Measurements from ENCODE around the gene USH1G.
A peak's percentile ranks its signal among the peaks of the same experiment; 100 is the strongest.
"Not testable (repeated sequence)": the region's sequence is repeated elsewhere in the genome, so short reads cannot be mapped to it uniquely, and the experiment has no call there.

The USH1G gene

DNA sequence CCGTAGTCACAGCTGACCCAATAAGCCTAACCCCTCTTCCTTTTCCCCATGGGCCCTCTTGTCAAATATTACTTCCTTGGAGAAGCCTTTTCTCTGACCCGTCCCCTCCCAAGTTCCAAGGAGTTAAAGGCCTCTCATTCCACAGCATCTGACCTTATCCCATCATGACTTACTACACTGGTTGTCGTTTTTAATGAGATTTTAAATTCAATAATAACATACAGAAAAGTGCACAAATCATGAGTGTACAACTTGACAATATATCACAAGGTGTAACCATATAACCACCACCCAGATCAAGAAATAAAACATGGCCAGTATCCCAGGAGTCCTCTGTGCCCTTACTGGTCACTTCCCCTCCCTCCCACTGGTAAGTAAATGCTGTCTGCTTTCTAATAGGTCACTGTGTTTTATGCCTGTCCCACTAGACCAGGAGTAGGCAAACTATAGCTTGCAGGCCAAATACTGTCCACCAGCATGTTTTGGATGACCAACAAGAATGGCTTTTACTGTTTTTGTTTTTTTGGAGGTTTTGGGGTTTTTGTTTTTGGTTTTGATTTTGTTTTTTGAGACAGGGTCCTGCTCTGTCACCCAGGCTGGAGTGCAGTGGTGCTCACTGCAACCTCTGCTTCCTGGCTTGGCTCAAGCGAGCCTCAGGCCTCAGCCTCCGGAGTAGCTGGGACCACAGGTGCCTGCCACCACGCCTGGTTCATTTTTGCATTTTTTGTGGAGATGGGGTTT is 49.0 kb downstream of the USH1G start:
- DNase-seq (ENCODE audit: low read depth), result peak; percentile 15

DNA sequence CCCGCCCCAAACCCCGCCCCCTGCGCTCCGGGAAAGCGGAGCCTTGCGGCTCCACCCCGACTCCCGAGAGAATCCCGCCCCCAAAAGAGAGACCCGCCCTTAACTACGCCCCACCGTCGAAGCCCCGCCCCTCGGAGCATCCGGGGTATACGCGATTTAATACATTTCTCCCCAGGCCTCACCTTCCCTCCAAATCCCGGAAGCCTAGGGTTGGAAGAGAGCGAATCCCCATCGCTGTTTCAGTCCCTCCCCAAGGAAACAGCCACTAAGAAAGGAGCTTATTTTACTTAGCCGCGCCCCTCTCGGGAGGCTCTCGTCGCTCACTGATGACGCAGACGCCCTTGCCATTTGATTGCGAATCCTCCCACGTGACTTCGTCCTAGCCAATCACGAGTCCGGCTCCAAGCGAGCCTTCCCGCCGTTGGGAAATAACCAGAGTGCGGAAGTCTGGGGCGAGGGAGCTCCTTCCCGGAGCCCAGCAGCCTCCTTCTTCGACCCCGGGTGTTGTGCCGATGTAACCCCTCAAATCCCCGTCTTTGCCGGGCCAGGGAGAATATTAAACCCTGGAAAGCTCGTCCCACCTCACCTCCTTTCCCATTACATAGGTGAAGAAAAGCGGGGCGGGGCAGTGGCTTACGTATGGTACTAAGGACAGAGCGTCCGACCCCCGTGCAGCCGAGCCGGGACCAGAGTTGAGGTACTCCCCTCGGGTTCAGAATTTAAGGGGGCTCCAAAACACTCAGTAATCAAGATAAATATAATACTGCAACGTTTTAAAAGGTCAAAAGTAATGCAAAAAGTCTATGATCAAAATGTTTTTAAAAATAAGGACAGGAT is 49.8 kb downstream of the USH1G start:
- DNase-seq (ENCODE audit: low read depth), result peak; percentile 100

DNA sequence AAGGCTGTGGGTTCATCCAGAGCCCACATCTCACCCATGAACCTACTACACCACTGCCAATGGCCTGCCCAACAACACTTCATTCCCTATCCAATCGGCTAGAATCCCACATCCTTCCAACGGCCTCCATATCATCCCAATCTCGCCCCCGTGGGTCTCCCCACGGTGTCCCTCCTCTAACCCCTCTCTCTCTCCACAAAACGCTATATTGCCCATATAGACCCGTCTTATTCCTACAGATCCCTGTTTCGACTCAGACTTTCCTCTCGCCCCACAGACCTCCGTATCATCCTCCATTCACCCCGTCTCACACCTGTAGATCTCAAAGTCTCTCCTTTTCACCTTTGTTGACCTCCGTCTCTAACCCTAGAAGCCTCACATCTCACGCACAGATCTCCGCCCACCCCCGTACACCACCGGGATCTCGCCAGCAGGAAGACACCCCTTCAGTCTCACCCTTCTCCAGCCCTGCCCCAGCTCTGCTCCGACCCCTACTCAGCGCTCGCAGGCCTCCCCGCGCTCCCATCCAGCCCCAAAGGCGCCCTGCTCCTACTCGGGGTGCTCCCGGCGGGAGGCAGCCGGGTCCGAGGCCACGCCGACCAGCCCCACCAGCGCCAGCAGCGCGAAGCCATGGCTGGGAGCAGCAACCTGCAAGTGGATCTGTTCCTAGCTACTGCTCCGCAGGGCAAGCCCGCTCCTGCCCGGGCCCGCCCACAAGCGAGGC is 50.6 kb downstream of the USH1G start, which contains the start of gene FDXR:
TSS of gene FDXR (minus strand) at position 682 of the 724 bp plus-strand sequence. CDS start at position 632, 50 bp downstream.
- no peak for DNase-seq (ENCODE audit: low read depth)

DNA sequence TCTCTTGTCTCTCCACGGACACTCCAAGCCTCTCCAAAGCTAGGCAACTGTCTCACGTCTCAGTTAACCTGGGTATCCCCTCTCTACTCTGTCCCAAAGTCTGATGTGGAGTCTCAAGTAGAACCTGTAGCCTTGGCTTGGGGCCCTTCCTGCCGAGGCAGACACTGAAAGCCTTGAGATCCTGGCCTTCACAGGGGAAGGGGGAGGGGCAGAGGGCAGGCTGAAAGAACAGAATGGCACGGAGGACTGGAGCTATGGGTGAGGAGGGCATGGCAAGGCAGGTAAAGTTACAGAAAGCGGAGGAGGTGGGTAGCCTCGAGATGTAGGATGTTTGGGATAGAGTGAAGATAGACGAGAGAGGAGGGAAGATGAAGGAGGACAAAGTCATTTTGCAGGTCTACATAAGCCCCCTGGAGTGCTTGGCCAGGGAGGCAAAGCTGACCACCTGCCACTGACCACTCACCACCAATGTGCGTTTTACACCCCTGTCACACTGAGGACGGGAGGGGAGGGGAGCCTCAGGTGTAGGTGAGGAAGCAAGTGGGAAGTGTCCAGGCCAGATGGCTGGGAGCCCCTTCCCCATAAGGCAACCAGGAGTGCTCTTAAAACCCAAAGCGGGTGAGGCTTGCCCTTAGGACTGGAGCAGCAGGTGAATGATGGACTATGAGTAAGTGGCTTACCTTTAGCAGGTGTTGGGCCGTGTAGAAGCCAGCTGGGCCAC is 51.5 kb downstream of the USH1G start:
- DNase-seq (ENCODE audit: low read depth), result no peak

DNA sequence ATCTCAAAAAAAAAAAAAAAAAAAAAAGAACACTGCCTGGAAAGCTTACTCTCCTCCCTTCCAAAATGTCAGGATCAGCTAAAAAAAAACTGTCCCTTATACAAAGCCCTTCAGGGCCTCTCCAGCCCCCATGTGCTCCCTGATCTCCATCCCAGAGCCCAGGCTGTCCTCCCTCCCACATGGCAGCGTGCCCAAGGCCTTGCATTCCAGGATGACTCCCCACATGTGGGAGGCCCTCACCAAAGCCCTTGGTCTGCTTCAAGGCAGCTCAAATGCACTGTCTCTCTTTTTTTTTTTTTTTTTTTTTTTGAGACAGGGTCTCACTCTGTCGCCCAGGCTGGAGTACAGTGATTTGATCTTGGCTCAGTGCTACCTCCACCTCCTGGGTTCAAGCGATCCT is 52.5 kb downstream of the USH1G start:
- DNase-seq (ENCODE audit: low read depth), result peak; percentile 77

DNA sequence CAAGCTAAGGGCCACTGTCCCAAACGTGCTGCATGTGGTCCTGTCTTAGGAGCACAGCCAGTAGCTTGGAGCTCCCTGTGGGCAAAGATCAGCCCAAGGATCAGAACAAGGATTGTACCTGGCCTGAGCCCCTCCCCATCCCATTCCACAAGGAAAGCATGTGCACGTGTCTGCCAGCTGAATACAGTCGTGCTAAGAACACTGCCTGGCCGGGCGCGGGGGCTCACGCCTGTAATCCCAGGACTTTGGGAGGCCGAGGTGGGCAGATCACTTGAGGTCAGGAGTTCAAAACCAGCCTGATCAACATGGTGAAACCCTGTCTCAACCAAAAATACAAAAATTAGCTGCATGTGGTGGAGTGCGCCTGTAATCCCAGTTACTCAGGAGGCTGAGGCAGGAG is 53.0 kb downstream of the USH1G start:
- not testable (repeated sequence) for DNase-seq (ENCODE audit: low read depth)

DNA sequence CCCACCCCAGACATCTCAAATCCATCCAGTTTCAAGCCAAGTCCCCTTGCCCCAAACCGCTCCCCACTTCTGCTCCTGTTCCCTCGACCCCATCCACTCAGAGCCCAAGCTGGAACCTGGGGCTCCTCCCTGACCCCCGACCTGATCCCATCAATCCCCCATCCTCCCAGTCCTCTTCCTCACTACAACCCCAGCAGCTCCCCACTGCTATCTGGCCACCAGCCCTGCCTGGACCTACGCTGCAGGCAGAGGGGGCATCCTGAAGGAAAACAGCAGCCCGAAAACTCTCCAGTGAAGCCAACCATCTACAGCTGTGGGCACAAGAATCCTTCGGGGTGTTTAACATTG is 54.2 kb downstream of the USH1G start:
- DNase-seq (ENCODE audit: low read depth), result no peak

DNA sequence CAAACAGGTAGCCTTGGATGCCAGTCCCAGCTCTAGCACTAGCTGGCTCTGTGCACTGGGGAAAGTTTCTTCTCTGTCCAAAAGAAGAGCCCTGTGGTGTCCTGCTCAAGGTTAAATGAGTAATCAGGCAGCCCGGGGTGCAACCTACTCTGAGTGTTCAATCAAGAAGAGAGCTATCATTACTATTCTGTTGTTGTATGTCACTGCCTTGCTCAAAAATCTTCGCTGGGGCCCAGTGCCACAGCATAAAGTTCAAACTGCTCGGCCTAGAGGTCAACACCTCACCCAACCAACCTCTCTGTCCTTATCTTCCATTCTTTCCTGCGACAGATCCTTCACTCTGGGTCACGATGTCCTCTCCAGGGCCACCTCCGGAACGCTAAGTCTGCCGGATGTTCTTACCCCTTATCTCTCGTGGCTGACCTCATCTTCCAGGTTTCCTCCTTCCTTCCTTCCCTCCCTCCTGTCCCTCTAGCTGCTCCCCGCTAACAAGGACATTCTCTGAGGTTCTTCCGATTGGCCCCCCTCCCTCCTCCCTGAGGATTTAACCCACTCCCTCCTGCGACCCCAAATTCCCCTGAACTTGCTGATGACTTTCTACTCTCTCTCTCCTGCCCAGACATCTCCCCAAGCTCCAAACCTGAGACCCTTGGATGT is 54.7 kb downstream of the USH1G start:
- DNase-seq (ENCODE audit: low read depth), result peak; percentile 24

DNA sequence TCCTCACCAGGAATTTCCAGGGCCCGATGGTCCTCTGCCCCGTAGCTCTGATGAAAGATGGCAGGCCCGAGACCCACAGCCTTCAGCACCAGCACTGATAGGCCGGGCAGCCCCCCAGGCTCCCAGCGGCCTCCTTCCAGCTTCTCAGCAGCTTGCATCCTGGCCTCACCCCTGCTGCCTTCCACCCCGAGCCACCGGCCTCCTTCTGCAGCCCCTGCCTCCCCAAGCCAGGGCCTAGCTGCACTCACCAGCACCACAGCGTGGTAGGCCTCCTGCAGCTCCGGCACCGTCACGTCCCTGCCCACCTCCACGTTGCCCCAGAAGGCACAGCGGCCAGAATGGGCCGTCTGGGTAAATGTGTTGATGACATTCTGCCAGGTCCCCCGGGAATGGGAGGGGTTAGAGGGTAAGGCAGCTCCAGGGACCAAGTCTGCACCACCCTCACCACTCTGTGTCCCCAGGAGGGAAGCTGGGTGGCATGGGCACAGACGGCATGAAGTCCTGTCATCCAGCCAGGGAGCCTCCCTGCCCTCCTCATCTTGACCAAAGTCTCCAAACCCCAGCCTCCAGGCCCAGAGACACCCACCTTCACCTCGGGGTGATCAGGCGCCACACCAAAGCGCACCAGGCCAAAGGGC is 56.7 kb downstream of the USH1G start:
- DNase-seq (ENCODE audit: low read depth), result no peak
